ENCODE measurements around the gene ENKD1.

Gene ENKD1

GRCh38 chr16:67665598-67665997 lies 952 bp downstream of the ENKD1 start:
- DNase-seq: no peak
- in situ Hi-C loops (cut with MboI; ENCODE audit: low pct_unique_long_range_greater_than_20kb, low sequenced_read_pairs): no loop called here

DNA sequence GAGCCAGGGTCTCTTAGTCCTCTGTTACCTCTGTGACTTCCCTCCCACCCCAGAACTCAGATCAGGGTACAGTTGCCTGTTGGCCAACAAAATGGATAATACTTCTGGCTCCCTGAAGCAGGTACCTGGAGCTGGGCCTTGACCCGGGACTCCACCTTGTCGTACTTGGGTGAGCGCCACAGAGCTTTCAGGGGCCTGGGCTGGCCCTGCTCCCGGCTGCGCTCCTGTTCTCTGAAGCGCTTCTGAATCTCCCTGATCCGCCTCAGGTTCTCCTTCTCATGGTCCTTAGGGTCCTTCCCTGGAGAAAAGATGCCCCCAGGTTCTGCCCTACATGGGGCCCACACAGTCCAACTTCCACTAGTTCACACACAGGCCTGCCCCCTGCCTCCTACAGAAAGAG lies 1.7 kb downstream of the ENKD1 start:
- DNase-seq: no peak
- in situ Hi-C loops (cut with MboI; ENCODE audit: low pct_unique_long_range_greater_than_20kb, low sequenced_read_pairs): no loop called here

DNA sequence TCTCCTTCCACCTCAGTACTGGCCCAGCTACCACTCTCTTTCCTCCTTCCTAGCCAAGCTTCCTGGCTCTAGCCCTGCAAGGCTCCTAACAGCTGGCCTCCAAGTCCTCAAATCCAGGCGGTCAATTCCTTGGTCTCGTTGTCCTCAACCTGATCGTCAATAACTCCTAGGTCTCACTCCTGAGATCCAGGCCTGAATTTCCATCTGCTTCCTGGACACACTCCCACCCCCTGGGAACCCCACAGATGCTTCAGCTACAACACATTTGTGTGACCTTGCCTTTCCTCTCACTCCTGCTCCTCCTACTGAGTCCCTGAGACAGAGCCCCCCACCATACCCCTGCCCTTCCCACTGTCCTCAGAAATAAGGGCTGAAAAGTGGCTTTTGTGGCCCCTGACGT lies 2.3 kb downstream of the ENKD1 start:
- in situ Hi-C loops (cut with MboI; ENCODE audit: low pct_unique_long_range_greater_than_20kb, low sequenced_read_pairs): no loop called here

DNA sequence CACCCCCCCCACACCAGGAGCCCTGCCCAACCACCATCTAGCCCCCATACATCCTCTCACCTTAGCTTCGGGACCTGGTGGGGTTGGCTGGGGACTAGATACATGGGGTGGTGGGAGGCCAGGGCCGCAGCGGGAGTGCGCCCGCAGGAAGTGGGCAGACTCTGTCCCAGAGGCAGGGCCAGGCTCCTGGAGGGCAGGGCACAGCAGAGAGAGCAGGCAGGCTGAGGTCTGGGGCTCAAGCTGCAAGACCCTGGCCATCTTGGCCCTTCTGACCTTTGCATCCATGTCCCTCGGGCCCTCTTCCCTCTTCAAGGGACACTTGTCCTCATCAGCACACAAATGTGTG lies 2.7 kb downstream of the ENKD1 start:
- DNase-seq: no peak
- in situ Hi-C loops (cut with MboI; ENCODE audit: low pct_unique_long_range_greater_than_20kb, low sequenced_read_pairs): no loop called here

More for the DNA sequence above, 2.3 kb downstream of the ENKD1 start:
- DNase-seq: no peak

DNA sequence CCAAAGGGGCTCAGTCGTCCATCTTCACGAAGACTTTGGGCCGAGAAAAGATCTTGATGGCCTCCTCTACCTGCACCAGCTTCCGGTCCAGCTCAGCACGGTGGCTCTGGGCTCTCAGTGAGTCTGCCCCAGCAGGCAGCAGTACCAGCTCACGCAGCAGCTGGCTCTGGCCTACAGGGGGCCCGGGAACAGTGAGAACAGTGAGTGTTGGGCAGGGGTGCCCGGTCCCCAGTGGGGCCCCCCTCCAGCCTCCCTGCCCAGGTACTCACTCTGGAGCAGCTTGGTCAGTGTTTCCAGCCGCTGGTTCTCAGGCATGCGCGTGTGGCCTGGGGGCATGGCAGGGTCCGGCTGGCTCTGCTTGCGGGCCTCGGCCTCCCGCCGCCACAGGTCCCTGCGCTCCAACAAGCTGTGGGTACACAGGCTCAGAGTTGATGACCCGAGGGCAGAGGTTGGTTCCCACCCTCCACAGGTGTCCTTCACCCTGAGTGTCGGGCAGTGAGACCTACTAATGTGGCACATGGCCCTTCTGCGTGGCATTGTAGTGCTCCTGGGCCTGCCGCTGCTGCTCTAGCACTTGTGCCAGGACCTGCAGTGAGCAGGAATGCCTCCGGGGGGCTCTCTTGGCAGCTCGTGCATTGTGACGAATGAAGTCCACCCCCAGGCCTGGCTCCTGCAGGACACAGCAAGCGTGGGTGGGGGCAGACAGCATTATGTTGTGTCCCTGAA lies 3.2 kb downstream of the ENKD1 start:
- DNase-seq: peak; percentile 35
- in situ Hi-C loops (cut with MboI; ENCODE audit: low pct_unique_long_range_greater_than_20kb, low sequenced_read_pairs): no loop called here

- in situ Hi-C loops (cut with MboI; ENCODE audit: low pct_unique_long_range_greater_than_20kb, low sequenced_read_pairs): no loop called here
- DNase-seq: no peak
These were observed 3.9 kb downstream of the ENKD1 start for GRCh38 chr16:67662653-67663010.

GRCh38 chr16:67661886-67662652 lies 4.5 kb downstream of the ENKD1 start:
- in situ Hi-C loops (cut with MboI; ENCODE audit: low pct_unique_long_range_greater_than_20kb, low sequenced_read_pairs): no loop called here
- no peak for DNase-seq

DNA sequence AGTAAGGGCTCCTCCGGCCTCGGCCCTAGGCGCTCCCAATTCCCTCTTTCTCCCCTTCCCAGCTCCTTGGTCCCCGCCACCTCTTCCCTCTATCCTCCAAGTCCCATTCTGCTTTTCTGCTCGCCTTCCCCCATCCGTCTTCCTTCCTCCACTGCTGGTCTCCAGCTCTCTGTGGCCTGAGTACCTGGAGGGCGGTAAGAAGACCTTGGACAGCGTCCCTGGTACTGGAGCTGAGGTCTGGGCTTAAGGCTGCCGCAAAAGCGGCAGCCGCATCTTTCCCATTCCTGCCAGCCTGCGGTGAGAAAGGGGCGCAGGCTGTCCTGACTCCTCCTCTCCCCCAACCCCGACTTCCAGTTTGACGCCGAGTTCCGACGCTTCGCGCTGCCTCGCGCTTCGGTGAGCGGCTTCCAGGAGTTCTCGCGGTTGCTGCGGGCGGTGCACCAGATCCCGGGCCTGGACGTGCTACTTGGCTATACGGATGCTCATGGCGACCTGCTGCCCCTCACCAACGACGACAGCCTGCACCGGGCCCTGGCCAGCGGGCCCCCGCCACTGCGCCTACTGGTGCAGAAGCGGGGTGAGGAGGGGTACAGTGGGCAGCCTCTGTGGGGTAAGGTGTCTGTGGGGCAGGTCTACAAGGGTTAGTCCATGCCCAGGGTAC lies 5.3 kb downstream of the ENKD1 start:
- in situ Hi-C loops (cut with MboI; ENCODE audit: low pct_unique_long_range_greater_than_20kb, low sequenced_read_pairs): no loop called here
- peak; percentile 30 for DNase-seq

- DNase-seq: peak; percentile 95
- in situ Hi-C loops (cut with MboI; ENCODE audit: low pct_unique_long_range_greater_than_20kb, low sequenced_read_pairs): no loop called here
These were observed 6.0 kb downstream of the ENKD1 start, which contains the start of gene PARD6A for GRCh38 chr16:67660564-67661028. TSS of gene PARD6A (plus strand) at chr16:67660960. CDS start at chr16:67661039, 79 bp downstream.

DNA sequence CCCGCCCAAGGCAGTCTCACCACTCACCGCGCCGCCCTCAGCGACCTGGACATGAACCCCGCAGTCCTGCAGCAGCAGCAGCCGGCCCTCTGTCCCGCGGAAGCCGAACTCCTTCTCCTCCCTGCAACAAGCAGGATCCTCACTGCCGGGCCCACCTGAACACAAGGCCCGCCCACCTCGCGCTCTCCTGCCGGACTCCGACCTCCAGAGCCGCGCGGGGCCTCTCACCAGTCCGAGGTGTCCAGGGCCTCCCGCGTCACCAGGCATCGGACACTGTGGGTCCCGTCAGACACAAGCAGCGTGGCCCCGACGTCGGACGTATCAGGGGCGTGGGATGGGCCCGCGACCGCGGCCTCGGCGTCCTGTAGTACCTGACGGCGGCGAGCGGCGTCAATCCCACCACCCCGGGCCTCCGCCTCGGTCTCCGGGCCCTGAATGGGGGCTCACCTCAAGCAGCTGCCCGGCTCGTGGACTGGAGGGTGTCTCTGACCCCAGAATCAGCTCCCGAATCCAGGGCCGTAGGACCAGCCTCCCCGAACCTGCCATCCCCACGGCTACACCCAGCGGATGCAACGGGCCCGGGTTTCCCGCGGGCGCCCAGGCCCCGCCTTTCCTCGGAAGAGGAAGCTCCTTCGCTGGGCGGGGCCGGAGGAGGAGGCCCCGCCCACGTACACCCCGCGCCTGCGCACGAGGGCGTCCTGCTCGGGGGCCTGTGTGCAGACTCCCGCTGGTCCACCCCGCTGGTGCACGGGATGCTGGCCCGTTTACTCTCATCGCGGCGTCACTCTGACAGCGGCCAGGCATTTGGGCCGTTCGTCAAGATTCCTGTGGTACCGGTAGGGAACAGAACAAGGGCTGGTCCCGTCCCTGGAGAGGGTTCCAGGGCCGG lies 6.6 kb downstream of the ENKD1 start, which contains the start of gene ACD:
ACD (minus strand) TSS at position 586 of the 889 bp plus-strand sequence; CDS start at position 546, 40 bp downstream.
- in situ Hi-C loops (cut with MboI; ENCODE audit: low pct_unique_long_range_greater_than_20kb, low sequenced_read_pairs): loop anchor here (10.0 kb wide), 1 partner anchor 115 kb away; no protein-coding TSS in a partner anchor
- DNase-seq: peak; percentile 92

GRCh38 chr16:67658849-67659674 lies 7.5 kb downstream of the ENKD1 start:
- in situ Hi-C loops (cut with MboI; ENCODE audit: low pct_unique_long_range_greater_than_20kb, low sequenced_read_pairs): loop anchor here (10.0 kb wide), 1 partner anchor 114 kb away; no protein-coding TSS in a partner anchor
- no peak for DNase-seq

DNA sequence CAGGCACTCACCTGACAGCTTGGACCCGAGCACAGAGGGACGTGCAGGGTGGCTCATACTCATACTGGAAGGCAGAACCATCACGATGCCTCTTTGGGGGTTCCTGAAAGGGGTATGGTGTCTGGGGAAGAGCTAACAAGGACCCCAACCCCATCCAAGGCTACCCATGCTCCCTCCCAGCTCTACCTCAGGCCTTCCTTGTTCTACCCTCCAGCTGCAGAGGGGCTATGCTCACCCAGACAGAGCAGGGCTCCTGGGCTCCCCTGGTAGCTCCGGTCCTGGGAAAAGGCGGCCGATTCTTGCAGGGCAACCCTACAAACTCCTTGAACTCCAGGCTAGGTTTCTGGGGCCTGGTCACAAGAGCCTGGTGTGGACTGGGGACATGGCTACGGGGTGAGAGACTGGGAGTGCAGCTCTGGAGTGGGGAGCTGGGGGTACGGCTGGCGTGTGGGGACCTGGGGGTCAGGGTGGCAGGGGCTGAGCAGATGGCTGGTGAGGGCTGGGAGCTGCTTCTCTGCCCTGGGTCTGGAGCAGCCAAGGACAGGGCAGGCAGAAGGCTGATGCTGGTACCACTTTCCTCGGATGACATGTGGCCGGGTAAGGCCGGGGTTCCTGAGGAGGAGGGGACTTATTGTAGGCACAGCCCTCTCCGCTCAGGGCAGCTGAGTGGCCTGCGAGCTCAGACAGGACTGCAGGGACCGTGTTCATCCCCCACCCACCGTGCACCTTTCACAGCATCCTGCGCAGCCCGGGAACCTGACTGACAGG lies 8.6 kb downstream of the ENKD1 start:
- in situ Hi-C loops (cut with MboI; ENCODE audit: low pct_unique_long_range_greater_than_20kb, low sequenced_read_pairs): loop anchor here (10.0 kb wide), 1 partner anchor 113 kb away; no protein-coding TSS in a partner anchor
- no peak for DNase-seq

DNA sequence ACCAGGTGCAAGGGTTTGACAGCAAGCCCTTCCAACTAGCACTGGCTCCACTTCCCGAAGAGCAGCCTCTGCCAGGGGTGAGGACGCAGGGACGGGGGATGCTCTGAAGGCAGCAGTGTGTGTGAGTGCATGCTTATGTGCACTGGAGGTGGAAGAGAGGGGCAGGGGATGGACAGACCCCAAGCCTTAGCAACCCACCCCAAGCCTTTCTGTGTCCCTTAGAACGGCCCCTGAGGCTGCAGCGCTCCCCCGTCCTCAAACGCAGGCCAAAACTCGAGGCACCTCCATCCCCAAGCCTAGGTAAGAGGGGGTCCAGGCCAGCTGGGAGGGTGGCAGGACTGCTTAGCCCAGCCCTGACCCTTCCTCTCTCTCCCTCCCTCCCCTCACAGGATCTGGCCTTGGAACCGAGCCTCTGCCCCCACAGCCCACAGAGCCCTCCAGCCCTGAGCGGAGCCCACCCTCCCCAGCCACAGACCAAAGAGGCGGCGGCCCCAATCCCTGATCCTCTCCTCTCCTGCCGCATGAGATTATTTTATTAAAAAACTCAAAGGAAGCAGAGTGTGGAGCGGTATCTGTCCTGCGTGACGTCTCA lies 9.4 kb downstream of the ENKD1 start:
- DNase-seq: no peak
- in situ Hi-C loops (cut with MboI; ENCODE audit: low pct_unique_long_range_greater_than_20kb, low sequenced_read_pairs): loop anchor here (10.0 kb wide), 1 partner anchor 112 kb away; no protein-coding TSS in a partner anchor

DNA sequence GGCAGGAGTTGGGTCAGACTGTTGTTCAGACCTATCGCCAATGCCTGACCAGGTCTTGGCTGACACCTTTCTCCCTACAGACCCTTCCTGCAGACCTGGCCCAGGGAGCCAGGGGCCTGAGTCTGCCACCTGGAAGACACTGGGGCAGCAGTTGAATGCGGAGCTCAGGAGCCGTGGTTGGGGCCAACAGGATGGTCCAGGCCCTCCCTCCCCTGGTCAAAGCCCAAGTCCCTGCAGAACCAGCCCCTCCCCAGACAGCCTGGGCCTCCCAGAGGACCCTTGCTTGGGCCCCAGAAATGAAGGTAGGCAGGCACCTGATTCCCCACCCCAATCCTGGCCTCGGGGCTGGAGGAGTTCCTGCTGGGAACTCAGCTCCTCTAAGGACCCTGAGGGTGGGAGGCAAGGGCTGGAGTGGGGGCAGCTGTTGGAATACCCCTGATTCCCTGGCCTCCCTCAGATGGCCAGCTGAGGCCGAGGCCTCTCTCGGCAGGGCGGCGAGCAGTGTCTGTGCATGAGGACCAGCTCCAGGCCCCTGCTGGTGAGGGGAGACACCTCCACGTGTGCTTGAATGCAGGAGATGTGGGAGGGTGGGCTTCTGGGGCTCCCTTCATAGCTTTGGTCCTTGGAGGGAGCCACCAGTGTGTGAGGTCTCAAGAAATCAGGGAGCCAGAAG lies 10.1 kb downstream of the ENKD1 start:
- in situ Hi-C loops (cut with MboI; ENCODE audit: low pct_unique_long_range_greater_than_20kb, low sequenced_read_pairs): loop anchor here (10.0 kb wide), 1 partner anchor 112 kb away; no protein-coding TSS in a partner anchor
- DNase-seq: no peak

GRCh38 chr16:67655363-67655762 lies 11.2 kb downstream of the ENKD1 start:
- no peak for DNase-seq
- in situ Hi-C loops (cut with MboI; ENCODE audit: low pct_unique_long_range_greater_than_20kb, low sequenced_read_pairs): loop anchor here (10.0 kb wide), 1 partner anchor 111 kb away; no protein-coding TSS in a partner anchor

DNA sequence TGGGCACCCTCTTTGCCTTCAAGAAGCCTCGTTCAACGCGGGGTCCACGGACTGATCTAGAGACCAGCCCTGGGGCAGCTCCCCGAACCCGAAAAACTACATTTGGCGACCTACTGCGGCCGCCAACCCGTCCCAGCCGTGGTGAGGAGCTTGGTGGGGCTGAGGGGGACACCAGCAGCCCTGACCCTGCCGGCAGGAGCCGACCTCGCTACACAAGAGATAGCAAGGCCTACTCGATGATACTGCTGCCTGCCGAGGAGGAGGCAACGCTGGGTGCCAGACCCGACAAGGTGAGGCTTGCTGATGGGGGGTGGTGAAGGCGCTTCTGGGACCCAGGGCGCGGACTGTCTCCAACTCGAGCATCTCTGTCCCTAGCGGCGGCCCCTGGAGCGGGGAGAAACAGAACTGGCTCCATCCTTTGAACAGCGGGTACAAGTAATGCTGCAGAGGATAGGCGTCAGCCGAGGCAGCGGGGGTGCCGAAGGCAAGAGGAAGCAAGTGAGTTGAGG lies 12.1 kb downstream of the ENKD1 start:
- no peak for DNase-seq
- in situ Hi-C loops (cut with MboI; ENCODE audit: low pct_unique_long_range_greater_than_20kb, low sequenced_read_pairs): loop anchor here (10.0 kb wide), 1 partner anchor 110 kb away; no protein-coding TSS in a partner anchor

Data from KBM-7 (cell line).